B cell (primary cell): ENCODE data around the gene EEFSEC. TPM values are rescaled to one million over a fixed set of nuclear protein-coding genes. Genes with fewer than 3 reads are reported as not detected.

Experiments
- ATAC-seq: fragments of 200-7000 bp; cut with Tn5 transposase; one replicate; pipeline ENCODE4 v1.10.0; 2021; ENCODE audit warnings: low read depth, mild to moderate bottlenecking, moderate number of reproducible peaks, moderate library complexity
- CTCF ChIA-PET: fragments of 350-600 bp; sonication (Branson Sonifier 250); formaldehyde crosslinking; loops from one replicate; lab custom pipeline; 2021; ENCODE audit warnings: antibody characterized with exemption, inconsistent platforms; lab: Charles Lee
- POLR2A ChIA-PET: fragments of 350-600 bp; sonication (Branson Sonifier 250); formaldehyde crosslinking; loops from one replicate; lab custom pipeline; 2021; ENCODE audit warnings: antibody characterized with exemption; lab: Charles Lee
- DNase-seq: peaks from one replicate; pipeline ENCODE4 v3.0.0; 2013
- H2AFZ ChIP-seq: 2 replicates; pipeline ENCODE4 v1.6.1; 2012; ENCODE audit warnings: mild to moderate bottlenecking, low read depth, low read length; ENCODE audit not compliant: insufficient read depth, poor library complexity, severe bottlenecking
- H3K27ac ChIP-seq, 2 donors: 1 replicate in 1 of 2; 2 replicates in 1 of 2; pipeline ENCODE4 v1.5.1; 2012 to 2013; ENCODE audit warnings: low read length in 2 of 2, mild to moderate bottlenecking in 2 of 2, moderate library complexity in 1 of 2
- H3K27me3 ChIP-seq, 4 experiments: fragments of 200-600 bp in 1 of 4; sonication (generic) in 1 of 4; replicated peaks in 1 of 4; 1 replicate in 2 of 4; 2 replicates in 2 of 4; pipeline versions ENCODE4 v1.6.1 to v1.7.0; 2013 to 2016; ENCODE audit warnings: low read length in 3 of 4, mild to moderate bottlenecking in 2 of 4, mixed read lengths in 1 of 4, moderate library complexity in 1 of 4; ENCODE audit not compliant: insufficient read depth in 4 of 4, control insufficient read depth in 3 of 4; ENCODE audit errors: control extremely low read depth in 1 of 4
- H3K36me3 ChIP-seq, 2 experiments: replicated peaks in 1 of 2; 1 replicate in 1 of 2; 2 replicates in 1 of 2; pipeline versions ENCODE4 v1.6.1 to v1.7.1; 2013; ENCODE audit warnings: low read length in 1 of 2; ENCODE audit not compliant: insufficient read depth in 2 of 2, control insufficient read depth in 1 of 2; ENCODE audit errors: control extremely low read depth in 1 of 2, extremely low read depth in 1 of 2
- H3K4me1 ChIP-seq, 2 donors: fragments of 200-600 bp in 1 of 2; sonication (generic) in 1 of 2; 1 replicate in 1 of 2; 2 replicates in 1 of 2; pipeline versions ENCODE4 v1.5.1 to v1.6.1; 2013 to 2017; ENCODE audit warnings: low read length in 2 of 2; ENCODE audit not compliant: control insufficient read depth in 2 of 2, insufficient read depth in 2 of 2
- H3K4me2 ChIP-seq: replicated peaks from 2 replicates; pipeline ENCODE3; 2012; ENCODE audit warnings: mild to moderate bottlenecking, low read depth, low read length; ENCODE audit not compliant: poor library complexity, severe bottlenecking
- H3K4me3 ChIP-seq, 5 experiments: fragments of 200-600 bp in 1 of 5; sonication (generic) in 1 of 5; 1 replicate in 3 of 5; 2 replicates in 2 of 5; pipeline versions ENCODE4 v1.5.1 to v1.7.0; 2011 to 2016; ENCODE audit warnings: low read length in 4 of 5, mild to moderate bottlenecking in 4 of 5, low read depth in 2 of 5, control low read depth in 1 of 5, moderate library complexity in 1 of 5; ENCODE audit not compliant: insufficient read depth in 1 of 5; ENCODE audit errors: control extremely low read depth in 1 of 5, extremely low read depth in 1 of 5
- H3K79me2 ChIP-seq: fragments of 200-600 bp; sonication (generic); one replicate; pipeline ENCODE4 v1.6.0; 2016; ENCODE audit warnings: low read length; ENCODE audit not compliant: control insufficient read depth, insufficient read depth
- H3K9ac ChIP-seq: fragments of 200-600 bp; sonication (generic); 2 replicates; pipeline ENCODE4 v1.6.1; 2017; ENCODE audit warnings: mild to moderate bottlenecking, low read length, moderate library complexity
- H3K9me3 ChIP-seq, 3 donors: one replicate each; pipeline versions ENCODE4 v1.6.1 to v1.7.1; 2013; ENCODE audit warnings: low read length in 2 of 3; ENCODE audit not compliant: control insufficient read depth in 2 of 3, insufficient read depth in 1 of 3; ENCODE audit errors: control extremely low read depth in 1 of 3
- H4K20me1 ChIP-seq: 2 replicates; pipeline ENCODE4 v1.6.0; 2012; ENCODE audit warnings: mild to moderate bottlenecking, low read length; ENCODE audit not compliant: insufficient read depth, control insufficient read depth, poor library complexity, severe bottlenecking
- H3K27ac Mint-ChIP-seq: one replicate; pipeline ENCODE4 v1.8.0; 2021; ENCODE audit warnings: mixed read lengths
- H3K27me3 Mint-ChIP-seq: one replicate; pipeline ENCODE4 v1.8.0; 2021; ENCODE audit warnings: mixed read lengths
- H3K4me1 Mint-ChIP-seq: one replicate; pipeline ENCODE4 v1.8.0; 2021; ENCODE audit warnings: mixed read lengths
- H3K4me3 Mint-ChIP-seq: one replicate; pipeline ENCODE4 v1.8.0; 2021; ENCODE audit warnings: mixed read lengths
- H3K9me3 Mint-ChIP-seq: one replicate; pipeline ENCODE4 v1.8.0; 2022; ENCODE audit warnings: mixed read lengths; ENCODE audit not compliant: insufficient read depth
- CTCF ChIP-seq: fragments of 200-600 bp; IDR thresholded peaks from one replicate; pipeline ENCODE4 v1.8.0; 2022; ENCODE audit warnings: antibody characterized with exemption, mild to moderate bottlenecking
- EZH2 ChIP-seq: IDR thresholded peaks from 2 replicates; pipeline ENCODE4 v1.6.1; 2012; ENCODE audit warnings: borderline replicate concordance, low read depth, mild to moderate bottlenecking, moderate library complexity, low read length; ENCODE audit not compliant: insufficient read depth, poor library complexity, severe bottlenecking
- WGBS: methylation state at CpG from one replicate; pipeline ENCODE4 v1.1.5; 2013; ENCODE audit warnings: missing lambda C conversion rate; ENCODE audit not compliant: insufficient coverage; 5-methylcytosine and 5-hydroxymethylcytosine counted together
- intact Hi-C: fragments of 100-400 bp; cut with micrococcal nuclease; formaldehyde crosslinking; loops from one replicate; pipeline ENCODE4 v1.10.0; 2022
- polyA plus RNA-seq: library from polyadenylated mRNA; depleted of rRNA; stranded (reverse); fragments of >200 nt; gene quantifications from 2 replicates; pipeline ENCODE4 v1.2.3, GENCODE V29; 2012
- total RNA-seq, 2 donors: library from RNA; stranded (reverse); fragments of 120-200 nt in 1 of 2; gene quantifications; 1 replicate in 1 of 2; 2 replicates in 1 of 2; pipeline versions ENCODE4 v1.2.3 to v1.2.4, GENCODE V29; 2013 to 2022

The EEFSEC gene
- total and polyA plus RNA-seq, 2 donors (not counting 1 experiment from before 2014, with no cell fraction given): 17.9 to 18.4 TPM

GRCh38 chr3:128394033-128394432 lies 240.8 kb downstream of the EEFSEC start:
- Mint-ChIP-seq H3K27me3 (no peaks in the 10 kb centered on the region), H3K4me1 (no peaks in the 10 kb centered on the region), H3K9me3 (no peaks in the 10 kb centered on the region), H3K4me3 (no peak overlapping the region), H3K27ac (no peak overlapping the region)
- Histone ChIP-seq H2AFZ (no peak overlapping the region), H3K9ac (no peak overlapping the region), H3K9me3 (no peaks in the 10 kb centered on the region), H3K27me3 (no peaks in the 10 kb centered on the region), H4K20me1 (peaks cover 6% of the 10 kb centered on the region), H3K4me2 (no peak overlapping the region), H3K79me2 (no peaks in the 10 kb centered on the region), H3K36me3 (no peaks in the 10 kb centered on the region), H3K4me1 (no peaks in the 10 kb centered on the region), H3K27ac (no peak overlapping the region), H3K4me3 (no peak overlapping the region)
- DNase-seq (no peak), ATAC-seq (no peak)
- TF ChIP-seq CTCF (no peak), EZH2 (no peak)
- 95% methylated on average over 7 of the region's 9 CpGs for WGBS
- ChIA-PET CTCF (no interaction called here), POLR2A (no interaction called here)
- intact Hi-C loops: no loop called here

- ATAC-seq: no peak
- WGBS: 98% methylated on average over 6 of the region's 6 CpGs
- Mint-ChIP-seq H3K4me1 (no peaks in the 10 kb centered on the region), H3K27me3 (no peaks in the 10 kb centered on the region), H3K9me3 (no peaks in the 10 kb centered on the region), H3K4me3 (no peak overlapping the region), H3K27ac (no peak overlapping the region)
- no peak overlapping the region for H3K4me3 ChIP-seq
- no peaks in the 10 kb centered on the region for H3K4me1 ChIP-seq
- no peak overlapping the region for H2AFZ ChIP-seq
- H3K9me3 ChIP-seq: no peaks in the 10 kb centered on the region
- no peak for TF ChIP-seq CTCF
- TF ChIP-seq EZH2: no peak
- DNase-seq: no peak
- H3K9ac ChIP-seq: no peak overlapping the region
- CTCF ChIA-PET: no interaction called here
- intact Hi-C loops: no loop called here
- POLR2A ChIA-PET: no interaction called here
- H3K27ac ChIP-seq: no peak overlapping the region
- H4K20me1 ChIP-seq: peaks cover 6% of the 10 kb centered on the region
- H3K4me2 ChIP-seq: no peak overlapping the region
- no peaks in the 10 kb centered on the region for H3K27me3 ChIP-seq
- no peaks in the 10 kb centered on the region for H3K79me2 ChIP-seq
- no peaks in the 10 kb centered on the region for H3K36me3 ChIP-seq
These were observed 241.8 kb downstream of the EEFSEC start for GRCh38 chr3:128395046-128395445.
